Activated naive CD4-positive, alpha-beta T cell treated with anti-CD3 and anti-CD28 coated beads for 36 hours (primary cell): ENCODE results near the gene PCSK5. TPM values are rescaled to one million over a fixed set of nuclear protein-coding genes. Genes with fewer than 3 reads are reported as not detected.

Experiments used
- CTCF ChIA-PET: fragments of 350-600 bp; sonication (Branson Sonifier 250); formaldehyde crosslinking; loops from one replicate; lab custom pipeline; 2021; ENCODE audit warnings: antibody characterized with exemption; lab: Charles Lee
- DNase-seq: peaks from one replicate; pipeline ENCODE4 v3.0.0-alpha.2; 2020
- H3K27ac Mint-ChIP-seq: one replicate; pipeline ENCODE4 v1.8.0; 2021; ENCODE audit warnings: mild to moderate bottlenecking, mixed read lengths
- H3K27me3 Mint-ChIP-seq: one replicate; pipeline ENCODE4 v1.8.0; 2021; ENCODE audit warnings: low read depth, mixed read lengths
- H3K36me3 Mint-ChIP-seq: one replicate; pipeline ENCODE4 v1.8.0; 2021; ENCODE audit warnings: low read depth, mixed read lengths
- H3K4me1 Mint-ChIP-seq: one replicate; pipeline ENCODE4 v1.8.0; 2021; ENCODE audit warnings: low read depth, mixed read lengths
- H3K4me3 Mint-ChIP-seq: one replicate; pipeline ENCODE4 v1.8.0; 2021; ENCODE audit warnings: mild to moderate bottlenecking, moderate library complexity, mixed read lengths
- H3K9me3 Mint-ChIP-seq: one replicate; pipeline ENCODE4 v1.8.0; 2021; ENCODE audit warnings: mixed read lengths
- intact Hi-C: fragments of 100-400 bp; cut with micrococcal nuclease; formaldehyde crosslinking; loops from one replicate; pipeline ENCODE4 v1.15.1; 2023
- total RNA-seq, 2 experiments: library from RNA; stranded (reverse); gene quantifications; one replicate each; pipeline ENCODE4 v1.2.3, GENCODE V29; 2021

The PCSK5 gene
- total RNA-seq, 2 experiments from 2014 or later, result 5.7 to 6.0 TPM

DNA sequence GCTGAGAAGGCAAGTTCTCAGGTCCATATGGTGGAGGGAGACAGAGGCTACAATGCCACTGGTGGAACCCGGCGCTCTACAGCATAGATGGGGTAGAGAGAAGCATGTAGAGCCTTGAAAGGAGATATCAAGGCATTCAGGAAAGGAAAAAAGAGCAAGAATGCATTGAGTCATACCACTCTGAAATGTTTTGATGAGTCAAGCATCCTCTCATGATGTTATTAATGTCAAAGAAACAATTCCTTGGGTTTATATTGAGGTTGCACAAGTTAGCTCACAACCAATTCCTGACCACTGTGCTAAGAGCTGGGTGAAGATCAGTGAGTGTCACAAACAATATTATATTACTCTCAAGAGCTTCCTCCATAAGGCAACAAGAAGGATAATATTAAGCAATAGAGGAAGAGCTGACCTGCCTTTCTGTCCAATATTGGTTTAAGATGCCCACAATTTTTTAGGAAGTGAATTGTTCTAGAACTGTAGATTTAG lies 325.7 kb downstream of the PCSK5 start:
- Mint-ChIP-seq H3K27ac (no peak overlapping the region), H3K4me1 (peaks cover 2% of the 10 kb centered on the region), H3K36me3 (no peaks in the 10 kb centered on the region), H3K4me3 (no peak overlapping the region), H3K27me3 (no peaks in the 10 kb centered on the region), H3K9me3 (no peaks in the 10 kb centered on the region)
- CTCF ChIA-PET, result interaction anchor here (0.6 to 0.7 kb wide), 2 partner anchors 11 to 557 kb away, joined by 3 read pairs; no protein-coding TSS in a partner anchor
- DNase-seq, result no peak
- intact Hi-C loops, result no loop called here

DNA sequence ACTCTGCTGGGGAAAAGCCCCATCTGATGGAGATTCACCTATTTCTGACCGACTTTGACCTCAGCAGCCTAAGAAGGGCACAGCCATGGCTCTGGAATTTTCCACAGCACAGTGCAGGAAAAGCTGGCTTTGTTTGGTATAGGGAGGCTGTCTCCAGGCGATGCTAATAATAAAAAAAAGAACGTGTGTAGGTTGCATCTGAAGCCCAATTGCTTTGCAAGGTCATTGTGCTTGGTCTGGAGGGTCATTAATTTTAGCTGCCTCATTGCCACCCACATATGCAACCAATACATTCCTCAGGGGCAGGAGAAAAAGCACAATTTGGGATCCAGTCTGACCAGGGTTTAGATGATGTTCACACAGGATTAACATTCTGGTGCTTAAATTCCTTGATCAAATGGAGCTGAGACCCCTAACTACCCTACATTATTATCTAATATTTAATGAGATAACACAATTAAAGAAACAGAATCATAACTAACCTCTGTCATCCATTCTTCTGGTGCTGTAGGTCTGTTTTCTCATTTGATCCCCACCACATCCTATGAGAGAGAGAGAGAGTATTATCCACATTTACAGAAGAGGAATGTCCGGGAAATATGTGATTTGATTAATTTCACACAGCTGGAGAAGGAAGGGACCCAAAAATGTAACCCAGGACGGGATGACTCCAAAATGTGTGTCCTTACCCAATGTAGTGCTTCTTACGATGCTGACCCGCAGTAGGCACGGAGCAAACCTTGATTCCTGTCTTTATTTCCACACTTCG lies 327.8 kb downstream of the PCSK5 start:
- H3K4me3 Mint-ChIP-seq, result no peak overlapping the region
- CTCF ChIA-PET, result interaction anchor here (0.7 kb wide), 1 partner anchor 18 kb away, joined by 3 read pairs; no protein-coding TSS in a partner anchor
- H3K36me3 Mint-ChIP-seq, result no peaks in the 10 kb centered on the region
- DNase-seq, result no peak
- H3K9me3 Mint-ChIP-seq, result no peaks in the 10 kb centered on the region
- no peaks in the 10 kb centered on the region for H3K27me3 Mint-ChIP-seq
- no peak overlapping the region for H3K27ac Mint-ChIP-seq
- peaks cover 2% of the 10 kb centered on the region for H3K4me1 Mint-ChIP-seq
- intact Hi-C loops, result no loop called here

GRCh38 chr9:76218886-76219445 lies 328.5 kb downstream of the PCSK5 start:
- Mint-ChIP-seq H3K4me1 (peaks cover 2% of the 10 kb centered on the region), H3K27ac (no peak overlapping the region), H3K36me3 (no peaks in the 10 kb centered on the region), H3K4me3 (no peak overlapping the region), H3K9me3 (no peaks in the 10 kb centered on the region), H3K27me3 (no peaks in the 10 kb centered on the region)
- DNase-seq, result no peak
- intact Hi-C loops, result no loop called here
- CTCF ChIA-PET, result no interaction called here

GRCh38 chr9:76219560-76220151 lies 329.2 kb downstream of the PCSK5 start:
- H3K4me1 Mint-ChIP-seq, result peaks cover 2% of the 10 kb centered on the region
- H3K27me3 Mint-ChIP-seq, result no peaks in the 10 kb centered on the region
- no peak overlapping the region for H3K4me3 Mint-ChIP-seq
- no peaks in the 10 kb centered on the region for H3K9me3 Mint-ChIP-seq
- no peak for DNase-seq
- H3K27ac Mint-ChIP-seq, result no peak overlapping the region
- intact Hi-C loops, result no loop called here
- H3K36me3 Mint-ChIP-seq, result no peaks in the 10 kb centered on the region
- CTCF ChIA-PET, result no interaction called here

DNA sequence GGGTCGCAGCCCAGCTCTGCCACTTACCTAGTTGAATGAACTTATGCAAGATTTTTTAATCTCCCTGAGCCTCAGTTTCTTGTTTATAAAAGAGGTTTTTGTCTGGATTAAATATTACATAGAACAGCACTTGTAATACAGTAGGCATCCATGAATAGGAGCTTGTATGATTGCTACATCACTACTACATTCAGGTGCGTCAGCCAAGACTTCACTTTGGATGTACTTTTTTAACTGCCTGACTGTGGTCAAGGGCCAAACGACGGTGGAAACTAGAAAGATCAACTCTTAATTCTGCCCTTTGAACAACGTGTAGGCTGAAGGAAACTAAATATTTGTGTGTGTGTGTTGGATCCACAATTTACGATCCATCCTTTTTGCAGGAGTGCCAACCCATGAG lies 330.9 kb downstream of the PCSK5 start:
- H3K9me3 Mint-ChIP-seq, result no peaks in the 10 kb centered on the region

GRCh38 chr9:76223749-76224340 lies 333.4 kb downstream of the PCSK5 start:
- Mint-ChIP-seq H3K4me3 (no peak overlapping the region), H3K36me3 (no peaks in the 10 kb centered on the region), H3K27me3 (no peaks in the 10 kb centered on the region), H3K27ac (no peak overlapping the region), H3K9me3 (no peaks in the 10 kb centered on the region), H3K4me1 (no peaks in the 10 kb centered on the region)
- CTCF ChIA-PET, result interaction anchor here (0.6 to 0.9 kb wide), 3 partner anchors 50 to 79 kb away, joined by 3 to 5 read pairs (median 3); no protein-coding TSS in a partner anchor
- intact Hi-C loops, result no loop called here
- DNase-seq, result no peak

More for the DNA sequence above, 330.9 kb downstream of the PCSK5 start:
- intact Hi-C loops, result no loop called here
- Mint-ChIP-seq H3K4me1 (no peaks in the 10 kb centered on the region), H3K36me3 (no peaks in the 10 kb centered on the region), H3K4me3 (no peak overlapping the region), H3K27me3 (no peaks in the 10 kb centered on the region), H3K27ac (no peak overlapping the region)
- DNase-seq, result no peak
- CTCF ChIA-PET, result no interaction called here

- no peak overlapping the region for H3K27ac Mint-ChIP-seq
- no peaks in the 10 kb centered on the region for H3K4me1 Mint-ChIP-seq
- no peak for DNase-seq
- H3K36me3 Mint-ChIP-seq, result no peaks in the 10 kb centered on the region
- intact Hi-C loops, result no loop called here
- H3K4me3 Mint-ChIP-seq, result no peak overlapping the region
- H3K27me3 Mint-ChIP-seq, result no peaks in the 10 kb centered on the region
- CTCF ChIA-PET, result interaction anchor here (0.9 kb wide), 1 partner anchor 11 kb away, joined by 3 read pairs; no protein-coding TSS in a partner anchor
- no peaks in the 10 kb centered on the region for H3K9me3 Mint-ChIP-seq
These were observed 336.7 kb downstream of the PCSK5 start for GRCh38 chr9:76227156-76227555.

DNA sequence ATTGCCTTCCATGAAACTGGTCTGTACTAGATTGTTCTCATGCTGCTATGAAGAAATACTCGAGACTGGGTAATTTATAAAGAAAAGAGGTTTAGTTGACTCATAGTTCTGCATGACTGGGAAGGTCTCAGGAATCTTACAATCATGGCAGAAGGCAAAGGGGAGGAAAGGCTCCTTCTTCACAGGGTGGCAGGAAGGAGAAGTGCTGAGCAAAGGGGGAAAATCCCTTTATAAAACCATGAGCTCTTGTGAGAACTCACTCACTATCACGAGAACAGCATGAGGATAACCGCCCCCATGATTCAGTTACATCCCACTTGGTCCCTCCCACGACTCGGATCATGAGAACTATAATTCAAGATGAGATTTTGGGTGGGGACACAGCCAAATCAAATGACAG lies 340.5 kb downstream of the PCSK5 start:
- Mint-ChIP-seq H3K4me1 (no peaks in the 10 kb centered on the region), H3K36me3 (no peaks in the 10 kb centered on the region), H3K27ac (no peak overlapping the region), H3K4me3 (no peak overlapping the region), H3K9me3 (no peaks in the 10 kb centered on the region), H3K27me3 (no peaks in the 10 kb centered on the region)
- intact Hi-C loops, result no loop called here
- no peak for DNase-seq
- CTCF ChIA-PET, result no interaction called here

GRCh38 chr9:76232861-76233489 lies 342.5 kb downstream of the PCSK5 start:
- Mint-ChIP-seq H3K27ac (no peak overlapping the region), H3K9me3 (no peaks in the 10 kb centered on the region), H3K4me1 (no peaks in the 10 kb centered on the region), H3K4me3 (no peak overlapping the region), H3K36me3 (no peaks in the 10 kb centered on the region), H3K27me3 (no peaks in the 10 kb centered on the region)
- intact Hi-C loops, result no loop called here
- no peak for DNase-seq
- CTCF ChIA-PET, result no interaction called here

DNA sequence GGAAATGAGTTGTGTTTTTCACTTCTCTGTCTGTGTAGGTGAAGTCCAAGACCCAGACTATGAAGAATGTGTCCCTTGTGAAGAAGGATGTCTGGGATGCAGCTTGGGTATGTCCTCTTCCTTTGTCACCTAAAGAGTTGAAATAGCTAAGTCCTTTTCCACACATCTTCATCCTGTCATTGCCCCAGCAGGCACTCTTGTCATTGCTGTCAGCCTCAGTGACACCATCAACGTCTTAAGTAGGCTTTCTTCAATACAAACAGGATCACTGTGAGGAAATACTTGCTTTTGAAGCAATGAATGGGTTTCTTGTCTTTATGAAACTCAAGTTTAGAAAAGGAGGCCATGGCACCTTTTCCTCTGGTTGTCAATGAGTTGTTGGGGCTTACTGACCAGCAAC lies 350.1 kb downstream of the PCSK5 start:
- Mint-ChIP-seq H3K27me3 (no peaks in the 10 kb centered on the region), H3K4me1 (no peaks in the 10 kb centered on the region), H3K27ac (no peak overlapping the region), H3K4me3 (no peak overlapping the region), H3K36me3 (no peaks in the 10 kb centered on the region), H3K9me3 (no peaks in the 10 kb centered on the region)
- CTCF ChIA-PET, result interaction anchor here (1.0 kb wide), 1 partner anchor 374 kb away, joined by 3 read pairs; no protein-coding TSS in a partner anchor
- intact Hi-C loops, result loop anchor here (10.0 kb wide), 1 partner anchor 254 kb away; no protein-coding TSS in a partner anchor
- no peak for DNase-seq

DNA sequence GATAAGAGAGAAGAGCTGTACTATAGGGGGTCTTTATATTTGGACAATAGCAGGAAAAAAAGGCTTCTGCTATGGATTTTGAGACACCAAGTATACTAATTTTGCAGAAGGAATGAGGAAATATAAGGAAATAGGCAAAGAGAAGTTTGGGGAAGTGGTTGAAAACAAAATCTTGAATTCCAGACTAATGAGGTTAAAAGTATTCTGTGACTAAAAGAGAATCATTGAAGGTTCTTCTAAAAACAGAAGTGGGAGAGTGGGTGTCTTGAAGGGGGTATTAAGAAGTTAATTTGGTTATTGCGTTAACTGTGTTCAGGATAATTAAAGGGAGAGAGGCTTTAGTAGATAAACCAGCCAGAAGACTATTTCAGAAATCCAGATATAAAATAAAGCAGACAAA lies 355.0 kb downstream of the PCSK5 start:
- H3K27ac Mint-ChIP-seq, result no peak overlapping the region
- no peaks in the 10 kb centered on the region for H3K27me3 Mint-ChIP-seq
- no peaks in the 10 kb centered on the region for H3K4me1 Mint-ChIP-seq
- intact Hi-C loops, result loop anchor here (10.0 kb wide), 1 partner anchor 249 kb away; no protein-coding TSS in a partner anchor
- H3K4me3 Mint-ChIP-seq, result no peak overlapping the region
- no peak for DNase-seq
- H3K36me3 Mint-ChIP-seq, result no peaks in the 10 kb centered on the region
- no peaks in the 10 kb centered on the region for H3K9me3 Mint-ChIP-seq
- CTCF ChIA-PET, result no interaction called here

DNA sequence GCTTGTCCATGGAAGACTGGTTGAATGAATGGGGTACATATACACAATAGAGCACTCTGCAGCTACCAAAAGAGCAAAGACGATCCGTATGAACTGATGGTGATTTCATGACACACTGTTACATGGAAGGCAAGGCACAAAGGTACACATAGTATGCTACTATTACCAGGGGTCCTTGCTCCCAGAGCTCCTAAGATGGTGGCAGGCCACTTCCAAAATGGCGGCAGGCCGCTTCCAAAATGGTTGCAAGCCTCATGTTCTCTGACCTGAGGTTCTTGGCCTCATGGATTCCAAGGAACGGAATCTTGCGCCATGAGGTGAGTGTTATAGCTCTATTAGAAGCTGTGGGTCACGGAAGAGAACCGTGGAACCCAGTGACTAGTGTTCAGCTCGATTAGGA lies 356.2 kb downstream of the PCSK5 start:
- Mint-ChIP-seq H3K27me3 (no peaks in the 10 kb centered on the region), H3K4me3 (no peak overlapping the region), H3K9me3 (no peaks in the 10 kb centered on the region), H3K36me3 (no peaks in the 10 kb centered on the region), H3K4me1 (no peaks in the 10 kb centered on the region), H3K27ac (no peak overlapping the region)
- DNase-seq, result no peak
- CTCF ChIA-PET, result no interaction called here
- intact Hi-C loops, result loop anchor here (10.0 kb wide), 1 partner anchor 248 kb away; no protein-coding TSS in a partner anchor
